HCEC 1CT (cell line): ENCODE measurements around the gene KRT25.

Experiments used
- DNase-seq: peaks from one replicate; pipeline ENCODE4 v3.0.0-alpha.2; 2017

The KRT25 gene

GRCh38 chr17:40755231-40755630, at the start of gene KRT25:
KRT25 (minus strand) TSS chr17:40755331; CDS start chr17:40755271, 60 bp downstream.
- DNase-seq: no peak

GRCh38 chr17:40803617-40804082, 48.5 kb upstream of the KRT25 start:
- DNase-seq: peak; percentile 64

- DNase-seq: no peak
These were observed 46.0 kb upstream of the KRT25 start for GRCh38 chr17:40801157-40801556.

GRCh38 chr17:40800381-40800780, 45.2 kb upstream of the KRT25 start:
- no peak for DNase-seq

- DNase-seq: no peak
These were observed 44.7 kb upstream of the KRT25 start, which contains the start of gene KRT28 for GRCh38 chr17:40799859-40800258. KRT28 (minus strand) TSS chr17:40799959; CDS start chr17:40799893, 66 bp downstream.

GRCh38 chr17:40796846-40797245, 41.7 kb upstream of the KRT25 start:
- no peak for DNase-seq

GRCh38 chr17:40795019-40795667, 40.0 kb upstream of the KRT25 start:
- DNase-seq: no peak

GRCh38 chr17:40794466-40794865, 39.3 kb upstream of the KRT25 start:
- no peak for DNase-seq

GRCh38 chr17:40793832-40794231, 38.7 kb upstream of the KRT25 start:
- DNase-seq: no peak

- DNase-seq: peak; percentile 28
These were observed 36.8 kb upstream of the KRT25 start for GRCh38 chr17:40791787-40792436.

- no peak for DNase-seq
These were observed 36.0 kb upstream of the KRT25 start for GRCh38 chr17:40791111-40791510.

GRCh38 chr17:40782450-40782849, 27.3 kb upstream of the KRT25 start, which contains the start of gene KRT27:
KRT27 (minus strand) TSS chr17:40782550; CDS start chr17:40782493, 57 bp downstream.
- no peak for DNase-seq

- no peak for DNase-seq
These were observed 24.2 kb upstream of the KRT25 start for GRCh38 chr17:40779181-40779909.

- no peak for DNase-seq
These were observed 23.3 kb upstream of the KRT25 start for GRCh38 chr17:40778461-40778860.

- DNase-seq: no peak
These were observed 22.8 kb upstream of the KRT25 start for GRCh38 chr17:40777971-40778370.

GRCh38 chr17:40777459-40777858, 22.3 kb upstream of the KRT25 start:
- DNase-seq: no peak

GRCh38 chr17:40775945-40776344, 20.8 kb upstream of the KRT25 start:
- no peak for DNase-seq

- no peak for DNase-seq
These were observed 17.0 kb upstream of the KRT25 start, which contains the start of gene KRT26 for GRCh38 chr17:40772101-40772500. KRT26 (minus strand) TSS chr17:40772201; CDS start chr17:40772113, 88 bp downstream.

GRCh38 chr17:40765657-40766056, 10.5 kb upstream of the KRT25 start:
- DNase-seq: no peak

GRCh38 chr17:40763752-40764151, 8.6 kb upstream of the KRT25 start:
- DNase-seq: no peak

- no peak for DNase-seq
These were observed 5.2 kb upstream of the KRT25 start for GRCh38 chr17:40760105-40761016.

GRCh38 chr17:40753804-40754203, 1.3 kb downstream of the KRT25 start:
- no peak for DNase-seq
